GM08714 (cell line): ENCODE results near the gene NOPCHAP1.
A peak's percentile ranks its signal among the peaks of the same experiment; 100 is the strongest.

Source experiments
- H3K4me3 ChIP-seq: fragments of 200-500 bp; sonication (Bioruptor generic); 2 replicates; pipeline ENCODE4 v1.5.1; 2014; ENCODE audit warnings: mild to moderate bottlenecking, low read length, inconsistent platforms
- ZNF274 ChIP-seq: IDR thresholded peaks from 2 replicates; pipeline ENCODE4 v1.6.1; 2012; ENCODE audit warnings: mild to moderate bottlenecking, low read depth, low read length

The NOPCHAP1 gene

GRCh38 chr12:104958001-104958804 is 27.9 kb upstream of the NOPCHAP1 start, which contains the start of gene SLC41A2:
SLC41A2 (minus strand) TSS chr12:104958290; CDS start chr12:104928527, 29,763 bp downstream.
- TF ChIP-seq ZNF274, result no peak
- peak within 1 kb of the TSS; percentile 75 for H3K4me3 ChIP-seq

- no peak for TF ChIP-seq ZNF274
- peak overlapping the region; percentile 56; the same call in 1 of the 2 replicates for H3K4me3 ChIP-seq
These were observed 27.2 kb upstream of the NOPCHAP1 start for GRCh38 chr12:104958805-104959334.

- H3K4me3 ChIP-seq, result no peak overlapping the region
- TF ChIP-seq ZNF274, result no peak
These were observed 26.7 kb upstream of the NOPCHAP1 start for GRCh38 chr12:104959335-104959841.

GRCh38 chr12:104960464-104960863 is 25.7 kb upstream of the NOPCHAP1 start:
- no peak for TF ChIP-seq ZNF274
- no peak overlapping the region for H3K4me3 ChIP-seq

GRCh38 chr12:104963757-104964156 is 22.4 kb upstream of the NOPCHAP1 start:
- no peak for TF ChIP-seq ZNF274
- H3K4me3 ChIP-seq, result no peak overlapping the region

GRCh38 chr12:104964167-104964855 is 21.8 kb upstream of the NOPCHAP1 start:
- no peak overlapping the region for H3K4me3 ChIP-seq
- no peak for TF ChIP-seq ZNF274

- no peak overlapping the region for H3K4me3 ChIP-seq
- no peak for TF ChIP-seq ZNF274
These were observed 21.3 kb upstream of the NOPCHAP1 start for GRCh38 chr12:104964856-104965205.

- H3K4me3 ChIP-seq, result no peak overlapping the region
These were observed 19.4 kb upstream of the NOPCHAP1 start for GRCh38 chr12:104966677-104967076.

GRCh38 chr12:104969343-104969742 is 16.8 kb upstream of the NOPCHAP1 start:
- no peak for TF ChIP-seq ZNF274
- H3K4me3 ChIP-seq, result no peak overlapping the region

More at GRCh38 chr12:104966677-104967076, 19.4 kb upstream of the NOPCHAP1 start:
- TF ChIP-seq ZNF274, result no peak

- no peak overlapping the region for H3K4me3 ChIP-seq
- no peak for TF ChIP-seq ZNF274
These were observed 14.8 kb upstream of the NOPCHAP1 start for GRCh38 chr12:104971306-104971705.

- TF ChIP-seq ZNF274, result no peak
- H3K4me3 ChIP-seq, result no peak overlapping the region
These were observed 12.9 kb upstream of the NOPCHAP1 start for GRCh38 chr12:104973250-104973649.

GRCh38 chr12:104974626-104975290 is 11.4 kb upstream of the NOPCHAP1 start:
- no peak for TF ChIP-seq ZNF274
- no peak overlapping the region for H3K4me3 ChIP-seq

- TF ChIP-seq ZNF274, result no peak
- no peak overlapping the region for H3K4me3 ChIP-seq
These were observed 10.4 kb upstream of the NOPCHAP1 start for GRCh38 chr12:104975587-104976343.
